NCI-H524 treated with DMSO at 0.1 percent for 48 hours (cell line): ENCODE data around the gene RNF25.

Source experiments
- DNase-seq: peaks from one replicate; lab custom pipeline; 2025; lab: John Stamatoyannopoulos, UW

Gene RNF25, protein sequence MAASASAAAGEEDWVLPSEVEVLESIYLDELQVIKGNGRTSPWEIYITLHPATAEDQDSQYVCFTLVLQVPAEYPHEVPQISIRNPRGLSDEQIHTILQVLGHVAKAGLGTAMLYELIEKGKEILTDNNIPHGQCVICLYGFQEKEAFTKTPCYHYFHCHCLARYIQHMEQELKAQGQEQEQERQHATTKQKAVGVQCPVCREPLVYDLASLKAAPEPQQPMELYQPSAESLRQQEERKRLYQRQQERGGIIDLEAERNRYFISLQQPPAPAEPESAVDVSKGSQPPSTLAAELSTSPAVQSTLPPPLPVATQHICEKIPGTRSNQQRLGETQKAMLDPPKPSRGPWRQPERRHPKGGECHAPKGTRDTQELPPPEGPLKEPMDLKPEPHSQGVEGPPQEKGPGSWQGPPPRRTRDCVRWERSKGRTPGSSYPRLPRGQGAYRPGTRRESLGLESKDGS

DNA sequence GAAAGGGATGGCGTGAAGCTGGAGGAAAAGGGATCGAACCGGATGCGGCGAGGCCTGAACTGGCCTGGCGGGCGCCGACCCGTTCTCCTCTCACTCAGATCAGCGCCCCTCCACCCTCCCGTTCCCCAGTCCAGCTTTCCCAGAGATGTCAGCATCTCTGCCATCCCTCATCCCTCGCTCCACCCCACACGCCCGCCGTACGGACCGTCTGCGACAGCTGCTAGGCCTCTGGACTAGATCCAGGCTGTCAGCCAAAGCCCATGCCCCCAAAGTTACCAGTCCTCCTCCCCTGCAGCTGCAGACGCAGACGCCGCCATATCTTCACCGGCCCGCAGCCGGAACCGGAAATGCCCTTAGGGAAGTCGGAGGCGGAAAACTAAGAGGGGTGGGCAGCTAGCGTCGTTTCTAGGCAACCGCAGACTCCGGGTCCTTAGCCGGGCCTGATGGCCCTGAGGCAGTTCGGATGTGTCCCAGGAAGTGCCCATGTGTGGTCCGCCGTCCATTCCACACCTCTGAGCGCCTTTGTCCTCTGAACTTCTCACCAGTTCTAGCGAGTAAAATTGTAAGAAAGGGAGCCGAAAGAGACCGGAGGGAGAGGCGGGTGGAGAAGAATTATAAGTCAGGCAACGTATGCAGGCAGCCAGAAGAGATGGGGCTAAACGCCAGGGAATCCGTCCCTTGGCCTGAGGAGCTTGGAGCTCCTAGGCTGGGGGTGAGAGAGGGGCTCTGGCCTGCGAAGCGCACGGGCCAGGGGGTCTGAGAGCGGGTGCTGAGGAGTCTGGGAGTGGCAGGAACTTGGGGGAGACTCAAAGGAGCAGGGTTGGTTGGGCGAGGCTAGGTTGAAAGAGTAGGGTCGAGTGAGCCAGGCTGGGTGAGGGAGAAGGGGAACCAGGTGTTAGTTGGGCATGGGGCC is at the start of gene RNF25, which contains the start of gene STK36:
Gene RNF25 (minus strand): TSS at position 349 of the 913 bp plus-strand sequence. CDS start 32 bp downstream, at position 317.
Gene STK36 (plus strand): TSS at position 433 of the 913 bp plus-strand sequence. CDS start 744 bp downstream, outside the sequence.
- peak; percentile 54 for DNase-seq

DNA sequence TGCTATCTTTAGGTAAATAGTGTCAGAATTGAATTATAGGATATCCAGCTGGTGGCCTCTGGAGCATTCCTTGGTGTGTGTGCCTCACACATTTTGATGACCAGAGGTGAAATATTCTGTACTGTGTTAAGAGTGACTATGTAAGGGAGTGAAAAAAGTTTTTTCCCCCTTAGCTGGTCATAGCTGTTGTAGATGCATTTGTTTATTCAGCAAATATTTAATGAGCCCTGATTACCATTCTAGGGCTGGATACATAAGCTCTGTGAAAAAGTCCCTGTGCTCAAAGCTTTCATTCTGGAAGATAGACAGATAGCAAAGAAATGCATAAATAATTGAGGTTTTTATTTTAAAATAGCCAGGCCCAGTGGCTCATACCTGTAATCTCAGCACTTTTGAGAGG is 49.7 kb upstream of the RNF25 start:
- DNase-seq: no peak

DNA sequence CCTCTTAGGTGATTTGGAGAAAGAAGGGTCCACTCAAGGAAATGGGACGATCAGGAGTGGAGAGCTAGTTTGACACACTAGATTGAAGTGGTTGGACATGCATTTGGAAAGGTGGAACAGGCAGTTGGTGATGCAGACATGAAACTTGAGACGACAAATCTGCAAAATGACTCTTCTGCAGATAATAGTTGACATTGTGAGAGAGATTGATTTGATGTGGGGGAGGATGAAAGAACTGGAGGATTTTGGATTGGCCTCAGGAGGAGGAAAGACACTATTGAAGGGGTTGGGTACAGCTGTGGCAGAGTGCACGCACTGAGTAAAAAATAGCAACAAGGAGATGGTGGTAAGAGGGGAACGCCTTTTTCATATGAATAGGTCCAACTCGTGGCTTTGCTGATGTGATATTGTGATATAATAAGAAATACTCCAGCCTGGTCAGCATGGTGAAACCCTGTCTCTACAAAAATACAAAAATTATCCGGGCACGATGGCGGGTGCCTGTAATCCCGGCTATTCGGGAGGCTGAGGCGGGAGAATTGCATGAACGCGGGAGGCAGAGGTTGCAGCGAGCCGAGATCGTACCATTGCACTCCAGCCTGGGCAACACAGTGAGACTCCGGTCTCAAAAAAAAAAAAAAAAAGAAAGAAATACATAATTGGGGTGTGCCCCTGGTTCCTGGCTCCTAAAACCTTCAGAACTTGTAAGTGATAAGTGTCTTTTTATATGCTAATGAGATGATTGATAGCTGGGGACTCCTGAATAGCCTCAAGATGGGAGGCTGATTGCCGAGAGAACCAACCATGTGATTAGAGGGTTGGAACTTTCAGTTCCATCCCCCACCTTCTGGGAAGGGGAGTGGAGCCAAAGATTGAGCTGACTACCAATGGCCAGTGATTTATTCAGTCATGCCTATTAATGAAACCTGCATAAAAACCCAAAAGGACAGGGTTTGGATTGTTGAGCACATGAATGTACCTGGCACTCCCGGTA is 48.5 kb upstream of the RNF25 start:
- DNase-seq: no peak

DNA sequence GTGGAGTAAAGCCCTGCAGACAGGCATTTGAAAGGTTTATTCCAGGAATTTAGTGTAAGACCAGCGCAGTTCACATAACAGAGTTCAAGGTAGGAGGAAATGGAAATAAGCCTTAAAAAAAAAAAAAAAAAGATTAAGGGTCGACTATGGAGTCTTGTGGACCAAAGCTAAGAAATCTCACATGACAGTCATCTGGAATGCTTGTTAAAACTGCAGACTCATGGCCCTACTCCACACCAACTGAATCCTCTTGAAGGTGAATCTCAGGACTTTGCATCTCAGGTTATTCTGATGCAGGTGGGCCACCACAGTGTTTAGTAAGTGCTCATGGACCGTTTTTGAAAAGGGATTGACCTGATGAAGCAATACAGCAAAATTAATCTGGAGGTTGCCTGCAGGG is 47.7 kb upstream of the RNF25 start:
- DNase-seq: no peak

DNA sequence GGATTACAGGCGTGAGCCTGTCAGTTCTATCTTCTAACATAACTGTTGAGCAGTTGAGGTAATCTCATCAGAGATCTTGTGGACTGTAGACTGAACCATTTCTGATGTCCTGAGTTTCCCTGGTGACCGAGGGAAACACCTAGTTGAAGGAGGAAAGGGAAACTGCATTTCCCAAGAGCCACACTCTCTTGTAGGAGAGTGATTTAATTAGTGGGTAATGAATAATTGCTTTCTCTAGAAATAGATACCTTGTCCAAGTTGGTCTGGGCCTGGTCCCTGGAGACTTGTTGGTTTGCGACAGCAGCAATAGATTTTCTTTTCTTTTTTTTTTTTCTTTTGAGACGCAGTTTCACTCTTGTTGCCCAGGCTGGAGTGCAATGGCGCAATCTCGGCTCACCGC is 46.3 kb upstream of the RNF25 start:
- no peak for DNase-seq

DNA sequence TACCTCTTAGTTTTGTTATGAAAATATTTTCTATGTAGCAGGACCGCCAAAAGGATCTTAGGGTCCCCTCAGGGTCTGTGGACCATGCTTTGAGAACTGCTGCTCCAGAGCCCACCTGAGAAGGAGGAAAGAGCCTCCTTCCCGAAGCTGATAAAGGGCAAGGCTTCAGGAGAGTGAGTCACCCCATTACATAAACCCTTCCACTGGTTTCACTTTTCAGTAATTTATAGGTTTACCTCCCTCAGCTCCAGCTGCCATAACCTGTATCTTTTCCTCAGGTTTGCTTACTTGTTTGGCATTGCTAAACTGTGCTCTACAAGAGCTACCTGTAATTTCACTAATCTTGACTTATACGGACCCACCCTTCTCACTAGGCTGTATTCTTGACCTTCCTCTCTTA is 45.5 kb upstream of the RNF25 start:
- DNase-seq: no peak

DNA sequence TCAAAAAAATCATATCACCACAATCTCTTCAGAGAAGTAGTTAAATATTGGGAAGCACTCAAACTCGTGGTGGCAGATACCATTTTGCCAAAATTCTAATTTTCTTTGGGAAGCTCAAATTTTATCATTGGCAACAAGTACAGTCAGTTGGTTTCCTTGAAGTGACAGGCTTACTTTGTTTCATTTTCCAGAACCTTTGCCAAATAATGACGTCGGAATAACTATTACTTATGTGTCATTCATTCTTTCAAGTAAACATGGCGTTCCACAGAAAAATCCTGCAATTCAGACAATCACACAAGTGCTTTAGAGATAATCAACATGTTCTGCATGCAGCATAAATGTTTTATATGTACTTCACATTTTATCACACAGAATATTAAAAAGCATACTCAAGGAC is 44.3 kb upstream of the RNF25 start:
- no peak for DNase-seq

DNA sequence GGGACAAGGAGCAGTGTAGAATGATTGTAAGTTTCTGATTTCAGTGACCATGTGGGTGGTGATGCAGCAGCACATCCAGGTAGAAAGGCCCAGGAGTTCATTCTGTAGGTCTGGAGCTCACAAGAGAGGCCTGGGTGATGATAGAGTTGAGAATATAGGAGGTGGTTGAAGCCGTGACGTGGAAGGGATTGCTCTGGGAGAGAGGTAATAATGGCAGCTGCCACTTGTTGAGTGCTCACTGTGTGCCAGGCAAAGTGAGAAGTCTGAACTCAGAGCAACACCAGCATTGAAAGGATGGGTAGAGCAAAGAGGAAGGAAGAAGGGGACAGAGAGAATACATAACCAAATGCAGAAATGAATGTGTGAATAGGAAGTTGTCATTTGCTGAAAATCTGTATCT is 42.1 kb upstream of the RNF25 start:
- no peak for DNase-seq

DNA sequence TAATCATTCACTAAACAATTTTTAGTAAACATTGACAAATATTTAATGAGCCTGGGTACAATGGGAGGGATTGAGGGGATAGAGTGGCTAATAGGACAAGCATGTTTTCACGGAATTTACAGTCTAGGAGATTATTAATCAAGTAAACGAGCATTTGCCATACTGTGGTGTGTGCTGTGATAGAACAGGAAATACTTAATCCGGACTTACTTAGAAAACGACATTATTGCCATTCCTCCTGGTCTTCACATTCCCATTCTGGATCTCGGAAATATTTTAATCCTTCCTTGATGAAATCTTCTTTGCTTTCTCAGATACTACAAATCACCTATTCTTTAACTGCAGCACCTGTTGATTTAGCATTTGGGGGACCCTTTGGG is 39.7 kb upstream of the RNF25 start:
- peak; percentile 3 for DNase-seq

DNA sequence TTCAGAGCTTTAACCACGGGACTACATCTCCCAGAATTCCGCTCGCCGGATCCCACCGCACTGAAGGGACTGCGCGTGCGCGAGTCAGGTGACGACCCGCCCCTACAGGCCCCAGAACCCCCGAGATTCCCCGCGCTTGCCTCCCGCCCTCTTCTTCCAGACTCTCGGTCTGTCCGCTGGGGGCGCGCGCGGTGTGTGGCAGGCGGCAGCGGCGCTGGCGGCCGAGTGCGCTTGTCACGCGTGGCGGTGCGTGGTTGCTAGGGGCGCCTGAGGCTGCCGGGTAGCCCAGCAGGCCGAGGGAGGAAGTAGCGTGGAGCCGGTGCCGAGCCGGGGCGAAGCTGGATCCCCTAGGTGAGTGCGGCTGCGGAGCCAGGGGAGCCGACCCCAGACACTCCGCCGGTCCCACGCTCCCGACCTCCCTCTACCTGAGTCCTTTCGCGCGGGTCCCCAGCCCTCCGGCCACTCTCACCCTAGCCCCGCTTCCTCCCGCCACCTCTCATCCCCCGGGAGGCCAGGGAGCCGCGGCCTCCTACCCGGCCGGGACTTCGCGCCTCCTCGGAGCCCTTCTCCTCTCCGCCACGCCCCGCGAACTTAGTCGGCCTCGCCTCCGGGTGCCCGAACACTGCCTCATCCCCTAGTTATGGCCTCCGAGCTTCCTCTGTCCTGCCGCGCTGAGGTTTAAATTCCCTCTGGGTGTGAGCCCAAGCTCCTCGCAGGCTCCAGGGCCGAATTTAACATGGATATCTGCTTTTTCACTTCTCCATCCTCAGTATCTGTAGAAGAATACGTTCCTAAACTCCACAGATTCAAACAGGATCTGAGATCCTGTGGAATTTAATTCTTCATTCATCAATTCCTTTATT is 39.1 kb upstream of the RNF25 start, which contains the start of gene TTLL4:
Gene TTLL4 (plus strand): TSS at position 149 of the 863 bp plus-strand sequence. CDS start 26,842 bp downstream, outside the sequence.
- peak; percentile 70 for DNase-seq

DNA sequence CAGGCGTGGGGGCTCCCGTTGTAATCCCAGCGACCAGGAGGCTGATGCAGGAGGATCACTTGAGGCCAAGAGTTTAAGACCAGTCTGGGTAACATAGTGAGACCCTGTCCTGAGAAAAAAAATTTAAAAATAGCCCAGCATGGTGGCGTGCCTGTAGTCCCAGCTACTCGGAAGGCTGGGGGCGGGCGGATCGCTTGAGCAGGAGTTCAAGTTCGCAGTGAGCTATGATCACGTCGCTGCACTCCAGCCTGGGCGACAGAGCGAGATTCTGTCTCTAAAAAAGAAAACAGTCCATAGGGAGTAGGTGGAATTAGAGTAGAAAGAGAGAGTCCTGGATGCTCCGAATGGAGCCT is 38.5 kb upstream of the RNF25 start:
- DNase-seq: no peak

DNA sequence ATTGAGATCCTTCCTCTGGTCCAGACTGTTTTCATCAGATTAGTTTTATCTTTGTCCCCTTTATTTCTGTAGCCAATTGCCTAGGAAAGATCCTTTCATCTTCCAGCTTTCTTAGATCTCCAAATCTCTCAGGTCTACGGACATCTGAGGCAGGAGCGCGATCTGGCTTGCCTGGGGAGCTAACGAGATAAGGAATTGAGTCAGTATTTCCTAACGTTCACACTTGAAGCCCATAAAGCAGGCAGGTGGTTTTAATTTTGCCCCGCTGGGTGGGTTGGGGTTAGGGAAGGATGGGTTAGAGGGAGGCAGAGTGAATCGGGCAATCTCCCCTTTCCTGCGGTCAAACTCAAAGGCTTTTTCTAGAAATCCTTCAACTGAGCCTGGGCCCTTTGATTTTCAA is 38.1 kb upstream of the RNF25 start:
- DNase-seq: no peak

DNA sequence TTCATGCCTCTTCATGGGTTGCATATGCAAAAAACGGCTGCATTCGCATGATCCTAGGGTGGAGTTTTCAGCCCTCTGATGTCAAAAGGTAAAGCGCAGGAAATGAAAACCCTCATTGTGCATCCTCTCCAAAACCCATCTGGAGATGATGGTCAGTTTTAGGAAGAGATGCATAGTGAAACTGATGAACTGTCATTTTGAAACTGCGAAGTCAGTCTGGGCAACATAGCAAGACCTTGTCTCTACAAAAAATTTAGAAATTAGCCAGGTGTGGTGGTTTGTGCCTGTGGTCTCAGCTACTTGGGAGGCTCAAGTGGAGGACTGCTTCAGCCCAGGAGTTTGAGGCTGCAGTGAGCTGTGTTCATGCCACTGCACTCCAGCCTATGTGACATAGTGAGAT is 36.3 kb upstream of the RNF25 start:
- DNase-seq: no peak

DNA sequence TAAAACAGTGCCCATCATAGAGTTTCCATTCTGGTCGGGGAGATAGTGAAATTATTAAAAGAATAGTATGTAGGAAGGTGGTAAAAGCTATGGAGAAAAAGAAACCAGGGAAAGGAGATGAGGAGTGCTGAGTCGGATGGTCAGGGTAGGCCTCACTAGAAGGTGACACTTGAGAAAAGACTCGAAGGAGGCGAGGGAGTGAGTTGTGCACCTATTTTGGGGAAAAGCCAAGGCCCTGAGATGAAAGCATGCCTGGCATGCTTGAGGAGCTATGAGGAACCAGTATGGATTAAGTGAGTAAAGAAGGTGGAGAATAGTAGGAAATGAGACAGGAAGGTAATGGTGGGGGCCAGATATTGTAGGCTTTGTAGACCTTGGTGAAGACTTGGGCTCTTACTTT is 31.5 kb upstream of the RNF25 start:
- DNase-seq: no peak

DNA sequence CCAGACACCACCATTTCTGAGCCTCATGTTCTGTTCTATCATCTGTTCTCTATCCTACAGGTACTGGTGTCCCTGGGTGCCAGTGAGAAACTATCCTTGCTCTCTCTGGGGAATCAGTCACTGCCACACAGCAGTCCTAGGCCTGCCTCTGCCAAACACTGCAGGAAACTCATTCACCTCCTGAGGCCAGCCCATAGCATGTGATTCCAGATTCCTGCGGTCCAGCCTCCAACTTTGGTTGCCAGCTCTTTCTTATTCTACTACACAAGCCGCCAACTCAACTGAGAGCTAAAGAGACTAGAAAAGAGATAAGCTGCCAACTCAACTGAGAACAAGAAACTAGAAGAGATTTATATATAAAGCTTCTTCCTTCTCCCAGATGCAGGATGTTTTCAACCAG is 30.0 kb upstream of the RNF25 start:
- no peak for DNase-seq

DNA sequence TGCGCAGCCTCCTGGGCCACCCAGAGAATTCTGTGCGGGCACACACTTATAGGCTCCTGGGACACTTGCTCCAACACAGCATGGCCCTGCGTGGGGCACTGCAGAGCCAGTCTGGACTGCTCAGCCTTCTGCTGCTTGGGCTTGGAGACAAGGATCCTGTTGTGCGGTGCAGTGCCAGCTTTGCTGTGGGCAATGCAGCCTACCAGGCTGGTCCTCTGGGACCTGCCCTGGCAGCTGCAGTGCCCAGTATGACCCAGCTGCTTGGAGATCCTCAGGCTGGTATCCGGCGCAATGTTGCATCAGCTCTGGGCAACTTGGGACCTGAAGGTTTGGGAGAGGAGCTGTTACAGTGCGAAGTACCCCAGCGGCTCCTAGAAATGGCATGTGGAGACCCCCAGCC is 27.1 kb upstream of the RNF25 start:
- DNase-seq: no peak

DNA sequence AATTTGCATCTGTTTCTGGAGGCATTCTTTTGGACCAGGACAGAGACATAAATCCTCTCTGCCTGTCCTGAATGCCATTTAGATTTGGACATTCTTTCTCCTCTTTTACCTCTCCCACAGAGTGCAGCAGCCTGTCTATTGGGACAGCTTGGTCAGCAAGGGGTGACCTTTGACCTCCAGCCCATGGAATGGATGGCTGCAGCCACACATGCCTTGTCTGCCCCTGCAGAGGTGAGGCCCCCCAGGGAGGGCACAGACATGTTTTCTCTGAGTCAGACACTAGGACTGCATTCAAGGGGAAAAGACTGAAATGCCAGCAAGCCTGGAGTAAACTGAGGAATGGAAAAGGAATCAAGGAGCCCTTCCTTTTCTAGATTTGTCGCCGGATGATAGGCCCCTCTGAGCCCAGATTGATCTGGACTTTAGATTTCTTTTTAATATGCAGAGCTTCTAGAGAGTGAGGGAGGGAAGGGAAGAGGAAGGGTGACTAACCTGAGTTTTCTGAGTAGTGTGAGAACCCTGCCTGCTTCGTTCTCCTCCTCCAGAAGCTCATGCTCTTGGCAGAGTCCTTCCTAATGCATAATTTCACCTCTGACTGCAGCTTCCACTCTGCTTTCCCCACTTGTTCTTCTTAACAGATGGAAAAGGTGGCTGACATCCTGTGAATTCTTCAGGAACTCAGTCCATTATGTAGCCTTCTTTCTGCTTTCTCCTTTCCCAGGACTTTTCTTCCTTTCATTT is 22.8 kb upstream of the RNF25 start:
- DNase-seq: no peak

DNA sequence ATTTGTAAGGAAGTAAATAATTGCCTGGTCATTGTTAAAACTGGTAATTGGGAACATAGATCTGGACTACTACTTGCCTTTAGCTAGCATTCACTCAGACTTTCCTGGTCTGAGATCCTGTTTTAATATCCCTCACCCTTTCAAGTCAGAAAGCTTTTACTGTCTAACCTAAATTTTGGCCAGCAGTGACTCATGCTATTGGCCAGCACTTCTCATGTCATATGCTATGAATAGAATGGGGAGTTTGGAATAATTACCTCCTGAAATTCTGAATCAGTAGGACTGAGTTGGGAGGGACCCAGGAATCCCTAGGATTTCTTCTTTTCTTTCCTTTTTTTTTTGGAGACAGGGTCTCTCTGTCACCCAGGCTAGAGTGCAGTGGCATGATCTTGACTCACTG is 19.4 kb upstream of the RNF25 start:
- no peak for DNase-seq

DNA sequence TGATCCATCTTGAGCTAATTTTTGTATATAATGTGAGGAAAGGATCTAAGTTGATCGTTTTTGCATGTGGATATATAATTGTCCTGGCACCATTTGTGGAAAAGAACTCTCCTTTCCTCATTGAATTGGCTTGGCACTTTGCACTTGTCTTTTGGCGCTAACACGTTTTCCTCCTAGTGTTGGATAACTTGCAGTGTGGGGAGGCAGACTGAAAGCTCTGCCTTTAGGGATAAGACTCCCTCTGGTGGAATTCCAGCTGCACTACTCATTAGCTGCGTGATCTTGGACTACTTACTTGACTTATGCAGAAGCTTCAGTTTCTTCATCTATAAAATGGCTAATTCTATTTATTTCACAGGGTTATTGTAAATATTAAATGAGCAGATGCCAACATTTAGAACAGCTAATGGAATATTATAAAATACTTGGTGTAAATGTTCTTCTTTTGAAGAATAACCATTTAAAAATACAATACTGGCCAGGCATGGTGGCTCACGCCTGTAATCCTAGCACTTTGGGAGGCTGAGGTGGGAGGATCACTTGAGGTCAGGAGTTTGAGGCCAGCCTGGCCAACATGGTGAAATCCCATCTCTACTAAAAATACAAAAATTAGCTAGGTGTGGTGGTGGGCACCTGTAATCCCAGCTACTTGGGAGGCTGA is 15.7 kb upstream of the RNF25 start:
- DNase-seq: peak; percentile 46
